DMS53 treated with DMSO at 0.1 percent for 48 hours (cell line): ENCODE data around the gene SBK1.
"Not testable (repeated sequence)": the region's sequence is repeated elsewhere in the genome, so short reads cannot be mapped to it uniquely, and the experiment has no call there.

Experiments used
- DNase-seq: peaks from one replicate; lab custom pipeline; 2025; ENCODE audit not compliant: unreplicated experiment; lab: John Stamatoyannopoulos, UW

Gene SBK1

GRCh38 chr16:28330232-28330631, 37.9 kb downstream of the SBK1 start:
- DNase-seq, result not testable (repeated sequence)

- not testable (repeated sequence) for DNase-seq
Observed at GRCh38 chr16:28330981-28331380, 38.7 kb downstream of the SBK1 start.

GRCh38 chr16:28332632-28333031, 40.3 kb downstream of the SBK1 start:
- DNase-seq, result not testable (repeated sequence)

GRCh38 chr16:28335678-28336077, 43.4 kb downstream of the SBK1 start:
- DNase-seq, result not testable (repeated sequence)

GRCh38 chr16:28336940-28337710, 44.8 kb downstream of the SBK1 start:
- DNase-seq, result not testable (repeated sequence)

GRCh38 chr16:28338230-28338629, 45.9 kb downstream of the SBK1 start:
- not testable (repeated sequence) for DNase-seq

- DNase-seq, result not testable (repeated sequence)
Observed at GRCh38 chr16:28362600-28362999, 70.3 kb downstream of the SBK1 start.

- not testable (repeated sequence) for DNase-seq
Observed at GRCh38 chr16:28363408-28363807, 71.1 kb downstream of the SBK1 start, which contains the start of gene NPIPB6. Gene NPIPB6, minus strand, starts transcription at chr16:28363508. Its CDS starts 686 bp downstream, at chr16:28362822.

GRCh38 chr16:28364268-28365173, 72.2 kb downstream of the SBK1 start:
- DNase-seq, result not testable (repeated sequence)

- not testable (repeated sequence) for DNase-seq
Observed at GRCh38 chr16:28367926-28368325, 75.6 kb downstream of the SBK1 start.
